GM12874 (cell line): ENCODE data around the gene ATP5MK.

Experiments used
- TF ChIP-seq, protein P1 (sequence below): IDR thresholded peaks from 2 replicates; pipeline ENCODE4 v1.5.1; 2011; ENCODE audit warnings: low read depth, mild to moderate bottlenecking, control low read depth, low read length, moderate library complexity; ENCODE audit not compliant: insufficient read depth

The ATP5MK gene, protein sequence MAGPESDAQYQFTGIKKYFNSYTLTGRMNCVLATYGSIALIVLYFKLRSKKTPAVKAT

DNA sequence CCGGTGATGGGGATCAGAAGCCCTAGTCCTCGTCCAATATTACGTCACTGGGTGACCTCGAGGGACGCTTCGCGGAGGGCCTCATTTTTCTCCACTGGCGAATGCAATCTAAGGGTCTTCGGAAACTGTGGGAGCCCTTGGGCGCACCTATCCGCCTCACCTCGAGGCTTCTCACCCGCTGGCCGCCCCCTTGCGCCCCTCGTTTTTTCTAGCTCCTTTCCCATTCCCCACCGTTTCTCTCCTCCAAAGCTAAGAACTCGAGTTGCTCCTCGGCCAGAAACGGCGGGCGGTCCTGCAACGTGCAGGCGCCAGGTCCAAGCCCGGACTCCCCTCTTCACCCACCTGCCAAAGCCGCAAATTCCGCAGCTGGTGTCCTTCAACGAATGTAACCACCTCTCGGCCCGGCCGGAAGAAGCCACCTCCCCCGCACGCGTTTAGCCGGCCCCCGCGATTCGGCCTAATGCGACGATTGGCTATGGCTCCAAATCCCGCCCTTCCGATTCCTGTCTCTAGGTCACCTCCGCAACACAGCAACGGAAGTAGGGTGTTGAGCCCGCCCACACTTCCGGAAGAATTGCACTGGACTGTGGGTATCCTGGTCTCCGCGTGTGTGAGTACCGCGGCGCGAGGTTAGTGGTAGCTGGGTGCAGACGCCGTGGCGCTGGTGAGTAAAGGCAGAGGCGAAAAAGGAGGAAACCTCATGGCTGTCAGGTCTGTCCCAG lies at the start of gene ATP5MK, which contains the start of gene PDCD11:
Gene ATP5MK, minus strand, starts transcription at position 409 of the 722 bp plus-strand sequence. CDS start 4,018 bp downstream, outside the sequence.
Gene PDCD11, plus strand, starts transcription at position 560 of the 722 bp plus-strand sequence. CDS start 1,801 bp downstream, outside the sequence.
- TF ChIP-seq, protein P1, sequence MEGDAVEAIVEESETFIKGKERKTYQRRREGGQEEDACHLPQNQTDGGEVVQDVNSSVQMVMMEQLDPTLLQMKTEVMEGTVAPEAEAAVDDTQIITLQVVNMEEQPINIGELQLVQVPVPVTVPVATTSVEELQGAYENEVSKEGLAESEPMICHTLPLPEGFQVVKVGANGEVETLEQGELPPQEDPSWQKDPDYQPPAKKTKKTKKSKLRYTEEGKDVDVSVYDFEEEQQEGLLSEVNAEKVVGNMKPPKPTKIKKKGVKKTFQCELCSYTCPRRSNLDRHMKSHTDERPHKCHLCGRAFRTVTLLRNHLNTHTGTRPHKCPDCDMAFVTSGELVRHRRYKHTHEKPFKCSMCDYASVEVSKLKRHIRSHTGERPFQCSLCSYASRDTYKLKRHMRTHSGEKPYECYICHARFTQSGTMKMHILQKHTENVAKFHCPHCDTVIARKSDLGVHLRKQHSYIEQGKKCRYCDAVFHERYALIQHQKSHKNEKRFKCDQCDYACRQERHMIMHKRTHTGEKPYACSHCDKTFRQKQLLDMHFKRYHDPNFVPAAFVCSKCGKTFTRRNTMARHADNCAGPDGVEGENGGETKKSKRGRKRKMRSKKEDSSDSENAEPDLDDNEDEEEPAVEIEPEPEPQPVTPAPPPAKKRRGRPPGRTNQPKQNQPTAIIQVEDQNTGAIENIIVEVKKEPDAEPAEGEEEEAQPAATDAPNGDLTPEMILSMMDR: peak; percentile 23; the same call in 1 of the 2 replicates

- TF ChIP-seq, protein P1: no peak
Measured at GRCh38 chr10:103445366-103445765, 49.1 kb upstream of the ATP5MK start.

DNA sequence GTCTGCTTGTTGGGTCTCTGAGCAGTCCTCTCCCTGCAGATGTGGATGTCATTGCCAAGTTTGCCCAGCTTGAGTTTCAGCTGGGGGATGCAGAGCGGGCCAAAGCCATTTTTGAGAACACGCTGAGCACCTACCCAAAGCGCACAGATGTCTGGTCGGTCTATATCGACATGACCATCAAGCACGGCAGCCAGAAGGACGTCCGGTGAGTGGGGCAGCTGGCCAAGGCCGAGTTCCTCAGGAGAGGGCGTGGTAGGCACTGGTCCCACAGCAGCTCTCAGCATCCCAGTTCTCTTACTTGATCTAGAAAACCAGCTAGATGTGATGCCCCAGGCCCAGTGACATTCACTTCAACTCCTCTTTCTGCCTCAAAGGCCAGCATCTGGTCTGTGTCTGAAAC lies 48.2 kb upstream of the ATP5MK start:
- TF ChIP-seq, protein P1: no peak

GRCh38 chr10:103443475-103444185 lies 47.4 kb upstream of the ATP5MK start:
- TF ChIP-seq, protein P1: no peak

DNA sequence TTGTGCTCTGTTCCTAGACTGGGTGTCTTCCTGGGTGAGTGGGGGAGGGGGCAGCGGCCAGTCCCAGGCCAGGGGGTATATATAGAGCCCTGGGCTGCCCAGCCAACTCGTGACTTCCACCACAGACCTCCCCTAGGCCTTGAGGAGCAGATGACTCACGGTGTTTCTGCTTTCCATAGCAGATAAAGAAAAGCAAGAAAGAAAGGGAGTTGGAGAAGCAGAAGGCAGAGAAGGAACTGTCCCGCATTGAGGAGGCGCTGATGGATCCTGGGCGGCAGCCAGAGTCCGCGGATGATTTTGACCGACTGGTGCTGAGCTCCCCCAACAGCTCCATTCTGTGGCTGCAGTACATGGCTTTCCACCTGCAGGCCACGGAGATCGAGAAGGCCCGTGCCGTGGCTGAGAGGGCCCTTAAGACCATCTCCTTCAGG lies 45.8 kb upstream of the ATP5MK start:
- TF ChIP-seq, protein P1: no peak

DNA sequence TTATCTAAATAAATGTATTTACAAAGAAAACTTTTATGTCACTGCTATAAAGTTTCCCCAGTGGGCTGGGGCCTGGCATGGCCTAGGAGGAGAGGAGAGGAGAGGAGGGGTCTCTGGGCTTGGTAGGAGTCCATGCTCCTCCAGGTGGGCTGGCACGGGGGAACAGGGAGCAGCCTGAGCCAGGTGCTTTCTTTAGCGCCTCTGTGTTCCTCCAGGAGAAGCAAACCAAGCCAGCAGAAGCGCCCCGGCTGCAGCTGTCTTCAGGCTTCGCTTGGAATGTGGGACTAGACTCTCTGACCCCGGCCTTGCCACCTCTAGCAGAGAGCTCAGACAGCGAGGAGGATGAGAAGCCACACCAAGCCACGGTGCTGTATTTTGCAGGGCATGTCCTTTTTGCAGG lies 45.3 kb upstream of the ATP5MK start:
- TF ChIP-seq, protein P1: no peak

GRCh38 chr10:103441206-103441605 lies 44.9 kb upstream of the ATP5MK start:
- TF ChIP-seq, protein P1: no peak
